Measurements from ENCODE around the gene FAM20A.

DNA sequence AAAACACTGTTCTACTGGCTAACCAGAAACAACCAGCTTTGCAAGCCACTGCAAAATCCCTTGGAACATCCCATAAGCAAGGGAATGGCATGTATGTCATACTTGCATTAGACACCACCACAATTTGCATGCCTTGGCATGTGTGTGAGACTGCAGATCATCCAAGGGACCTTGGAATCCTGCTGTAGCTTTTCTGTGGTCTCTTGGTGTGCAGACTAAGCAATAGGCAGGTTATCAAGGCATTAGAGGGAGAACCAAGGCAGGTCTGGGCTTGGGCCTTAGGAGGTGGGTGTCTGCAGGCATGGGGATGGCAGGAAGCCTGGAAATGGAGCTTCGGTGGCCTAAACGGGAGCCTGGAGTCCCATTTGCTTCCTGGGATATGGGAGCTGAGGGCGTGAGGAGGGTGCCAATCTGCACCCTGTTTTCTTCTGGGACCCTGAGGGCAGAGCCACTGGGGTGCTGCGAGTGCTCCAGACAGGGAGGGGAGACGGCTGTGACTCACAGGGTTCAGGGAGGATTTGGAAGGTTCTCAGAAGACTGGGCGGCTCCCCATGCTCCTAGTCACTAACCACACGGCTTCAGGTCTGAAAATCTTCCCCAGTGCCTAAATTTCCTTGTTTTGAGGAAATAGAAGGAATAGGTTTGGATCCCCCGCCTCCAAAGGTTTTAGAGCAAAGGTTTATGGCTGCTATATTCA, 36.6 kb downstream of the FAM20A start:
- TF ChIP-seq, protein P1, sequence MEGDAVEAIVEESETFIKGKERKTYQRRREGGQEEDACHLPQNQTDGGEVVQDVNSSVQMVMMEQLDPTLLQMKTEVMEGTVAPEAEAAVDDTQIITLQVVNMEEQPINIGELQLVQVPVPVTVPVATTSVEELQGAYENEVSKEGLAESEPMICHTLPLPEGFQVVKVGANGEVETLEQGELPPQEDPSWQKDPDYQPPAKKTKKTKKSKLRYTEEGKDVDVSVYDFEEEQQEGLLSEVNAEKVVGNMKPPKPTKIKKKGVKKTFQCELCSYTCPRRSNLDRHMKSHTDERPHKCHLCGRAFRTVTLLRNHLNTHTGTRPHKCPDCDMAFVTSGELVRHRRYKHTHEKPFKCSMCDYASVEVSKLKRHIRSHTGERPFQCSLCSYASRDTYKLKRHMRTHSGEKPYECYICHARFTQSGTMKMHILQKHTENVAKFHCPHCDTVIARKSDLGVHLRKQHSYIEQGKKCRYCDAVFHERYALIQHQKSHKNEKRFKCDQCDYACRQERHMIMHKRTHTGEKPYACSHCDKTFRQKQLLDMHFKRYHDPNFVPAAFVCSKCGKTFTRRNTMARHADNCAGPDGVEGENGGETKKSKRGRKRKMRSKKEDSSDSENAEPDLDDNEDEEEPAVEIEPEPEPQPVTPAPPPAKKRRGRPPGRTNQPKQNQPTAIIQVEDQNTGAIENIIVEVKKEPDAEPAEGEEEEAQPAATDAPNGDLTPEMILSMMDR (IDR thresholded peaks at IDR 0.05), result no peak
- TF ChIP-seq EZH2 (IDR thresholded peaks at IDR 0.05; ENCODE audit: borderline replicate concordance, insufficient read depth, low read depth, low read length, poor library complexity, severe bottlenecking), result no peak

Measured in B cell (primary cell).